Measurements from ENCODE around the gene DLGAP5.

GRCh38 chr14:55138091-55138490, 53.3 kb downstream of the DLGAP5 start:
- TF ChIP-seq POLR2AphosphoS5 (IDR thresholded peaks at IDR 0.05) (no peak), CTCF (IDR thresholded peaks at IDR 0.05) (no peak), POLR2A (IDR thresholded peaks at IDR 0.05) (no peak)
